HL-60/S4 treated with retinoic acid at 250 ng/mL for 4 days and 3 days (cell line): ENCODE results near the gene DLGAP1.

ENCODE experiments used
- in situ Hi-C: fragments of 300-500 bp; cut with MboI; formaldehyde crosslinking; loops from 2 replicates; pipeline ENCODE4 v1.7.0; 2022; ENCODE audit warnings: low sequenced_read_pairs

Gene DLGAP1

GRCh38 chr18:3747176-3747973 lies 707.7 kb downstream of the DLGAP1 start:
- in situ Hi-C loops = no loop called here

GRCh38 chr18:3742541-3742940 lies 712.6 kb downstream of the DLGAP1 start:
- in situ Hi-C loops = no loop called here

GRCh38 chr18:3741333-3741732 lies 713.8 kb downstream of the DLGAP1 start:
- in situ Hi-C loops = no loop called here

- in situ Hi-C loops = no loop called here
These were observed 726.2 kb downstream of the DLGAP1 start for GRCh38 chr18:3728704-3729437.

- in situ Hi-C loops = no loop called here
These were observed 727.8 kb downstream of the DLGAP1 start for GRCh38 chr18:3727274-3727673.

- in situ Hi-C loops = no loop called here
These were observed 728.7 kb downstream of the DLGAP1 start for GRCh38 chr18:3726238-3726951.

- in situ Hi-C loops = no loop called here
These were observed 730.0 kb downstream of the DLGAP1 start for GRCh38 chr18:3725115-3725514.

- in situ Hi-C loops = no loop called here
These were observed 731.6 kb downstream of the DLGAP1 start for GRCh38 chr18:3723554-3723953.

- in situ Hi-C loops = no loop called here
These were observed 732.3 kb downstream of the DLGAP1 start for GRCh38 chr18:3722649-3723433.

- in situ Hi-C loops = no loop called here
These were observed 733.1 kb downstream of the DLGAP1 start for GRCh38 chr18:3721771-3722648.

GRCh38 chr18:3720818-3721545 lies 734.1 kb downstream of the DLGAP1 start:
- in situ Hi-C loops = no loop called here

GRCh38 chr18:3720159-3720558 lies 734.9 kb downstream of the DLGAP1 start:
- in situ Hi-C loops = no loop called here

GRCh38 chr18:3717376-3718025 lies 737.6 kb downstream of the DLGAP1 start:
- in situ Hi-C loops = no loop called here

- in situ Hi-C loops = no loop called here
These were observed 738.9 kb downstream of the DLGAP1 start for GRCh38 chr18:3716116-3716660.

- in situ Hi-C loops = no loop called here
These were observed 739.7 kb downstream of the DLGAP1 start for GRCh38 chr18:3715231-3716080.

GRCh38 chr18:3713708-3714107 lies 741.4 kb downstream of the DLGAP1 start:
- in situ Hi-C loops = no loop called here

GRCh38 chr18:3713166-3713565 lies 741.9 kb downstream of the DLGAP1 start:
- in situ Hi-C loops = no loop called here

GRCh38 chr18:3712491-3712890 lies 742.6 kb downstream of the DLGAP1 start:
- in situ Hi-C loops = no loop called here
